Right renal cortex interstitium (tissue), 3 donors: ENCODE measurements around the gene COASY. TPM values are rescaled to one million over a fixed set of nuclear protein-coding genes. Genes with fewer than 3 reads are reported as not detected.
"Not testable (repeated sequence)": the region's sequence is repeated elsewhere in the genome, so short reads cannot be mapped to it uniquely, and the experiment has no call there.

Experiments used
- DNase-seq, 3 donors: peaks; one replicate each; pipeline ENCODE4 v3.0.0-alpha.2; 2013; ENCODE audit warnings: low read depth in 3 of 3, low spot score in 2 of 3
- polyA plus RNA-seq, 3 donors: library from polyadenylated mRNA; unstranded; fragments of 120-200 nt; gene quantifications; one replicate each; pipeline ENCODE4 v1.2.1, GENCODE V29; 2013; ENCODE audit not compliant: insufficient read length in 3 of 3

Gene COASY
- polyA plus RNA-seq, 3 donors: 54.0 to 58.4 (median 54.8) TPM

DNA sequence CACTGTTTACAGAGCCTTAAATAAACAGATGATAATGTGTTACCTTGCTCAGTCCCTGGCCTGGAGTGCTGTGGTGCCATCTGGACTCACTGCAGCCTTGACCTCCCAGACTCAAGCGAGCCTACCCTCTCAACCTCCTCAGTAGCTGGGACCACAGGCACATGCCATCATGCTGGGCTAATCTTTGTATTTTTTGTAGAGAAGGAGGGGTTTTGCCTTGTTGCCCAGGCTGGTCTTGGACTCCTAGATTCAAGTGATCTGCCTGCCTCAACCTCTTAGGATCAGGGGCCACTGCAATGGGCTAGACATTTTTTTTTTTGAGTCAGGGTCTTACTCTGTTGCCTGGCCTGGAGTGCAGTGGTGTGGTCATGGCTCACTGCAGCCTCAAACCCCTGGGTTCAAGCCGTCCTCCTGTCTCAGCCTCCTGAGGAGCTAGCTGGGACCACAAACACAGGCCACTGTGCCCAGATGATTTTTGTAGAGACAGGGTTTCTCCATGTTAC lies 30.9 kb upstream of the COASY start:
- DNase-seq: no peak

DNA sequence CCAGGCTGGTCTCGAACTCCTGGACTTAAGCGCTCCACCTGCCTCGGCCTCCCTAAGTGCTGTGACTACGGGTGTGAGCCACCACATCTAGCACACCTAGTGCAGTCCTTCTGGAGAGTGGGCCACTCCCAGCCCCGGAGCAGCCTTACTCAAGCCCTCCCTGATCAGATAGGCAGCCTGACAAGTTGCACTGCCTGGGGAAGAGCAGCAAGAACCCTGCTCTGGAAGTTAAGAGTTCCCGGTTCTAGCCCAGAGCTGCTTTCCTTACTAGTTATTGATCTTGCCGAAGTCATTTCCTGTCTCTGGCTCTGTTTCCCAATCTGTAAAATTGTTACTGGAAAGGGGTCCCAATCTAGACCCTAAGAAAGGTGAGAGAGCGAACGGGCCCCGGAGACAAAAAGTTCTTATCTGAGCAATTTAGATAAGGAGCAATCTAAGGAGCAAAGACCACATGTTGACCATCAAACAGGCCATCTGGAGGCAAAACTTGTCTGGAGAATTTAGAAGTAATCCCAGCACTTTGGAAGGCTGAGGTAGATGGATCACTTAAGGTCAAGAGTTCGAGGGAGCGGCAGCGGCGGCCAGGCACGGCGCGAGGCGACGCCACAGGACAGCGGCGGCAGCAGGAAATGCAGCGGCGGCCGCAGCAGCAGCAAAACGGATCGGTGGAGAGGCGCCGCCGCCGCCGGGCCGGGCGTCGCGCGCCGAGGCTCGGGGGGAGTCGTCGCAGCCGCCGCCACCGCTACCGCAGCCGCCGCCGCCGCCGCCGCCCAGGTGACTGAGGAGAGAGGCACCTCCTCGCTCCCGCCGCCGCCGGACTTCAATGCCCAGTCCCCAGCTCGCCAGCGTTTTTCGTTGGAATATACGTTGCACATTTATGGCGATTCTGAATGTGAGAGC lies 30.2 kb upstream of the COASY start:
- no peak for DNase-seq

DNA sequence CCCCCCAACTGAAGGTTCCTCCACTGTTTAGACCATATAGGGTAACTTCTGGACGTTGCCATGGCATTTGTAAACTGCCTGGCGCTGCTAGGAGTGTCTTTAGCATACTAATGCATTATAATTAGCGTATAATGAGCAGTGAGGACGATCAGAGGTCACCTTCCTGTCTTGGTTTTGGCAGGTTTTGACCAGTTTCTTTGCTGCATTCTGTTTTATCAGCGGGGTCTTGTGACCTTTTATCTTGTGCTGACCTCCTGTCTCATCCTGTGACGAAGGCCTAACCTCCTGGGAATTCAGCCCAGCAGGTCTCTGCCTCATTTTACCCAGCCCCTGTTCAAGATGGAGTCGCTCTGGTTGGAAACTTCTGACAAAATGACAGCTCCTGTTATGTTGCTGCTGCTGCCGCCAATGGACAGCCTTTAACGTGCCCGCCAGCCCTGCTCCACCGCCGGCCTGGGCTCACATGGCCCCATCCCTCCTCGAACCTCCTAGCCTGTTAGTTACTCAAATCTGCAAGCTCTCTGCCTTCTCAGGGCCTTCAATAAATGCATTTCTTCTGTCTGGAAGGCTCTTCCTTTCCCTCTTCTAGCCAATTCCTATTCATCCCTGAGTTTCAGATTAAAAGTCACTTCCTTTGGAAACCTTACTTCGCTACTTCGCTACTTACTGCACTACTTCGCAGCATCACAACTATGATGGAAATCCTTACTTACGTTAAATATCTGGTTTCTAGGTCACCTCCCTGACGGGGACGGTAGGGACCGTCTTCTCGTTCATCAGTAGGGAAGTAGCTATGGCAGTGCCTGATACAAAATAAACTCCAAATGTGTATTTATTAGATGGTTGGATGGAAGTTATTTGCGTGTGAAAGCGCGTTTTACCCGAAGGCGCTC lies 26.5 kb upstream of the COASY start:
- no peak for DNase-seq

DNA sequence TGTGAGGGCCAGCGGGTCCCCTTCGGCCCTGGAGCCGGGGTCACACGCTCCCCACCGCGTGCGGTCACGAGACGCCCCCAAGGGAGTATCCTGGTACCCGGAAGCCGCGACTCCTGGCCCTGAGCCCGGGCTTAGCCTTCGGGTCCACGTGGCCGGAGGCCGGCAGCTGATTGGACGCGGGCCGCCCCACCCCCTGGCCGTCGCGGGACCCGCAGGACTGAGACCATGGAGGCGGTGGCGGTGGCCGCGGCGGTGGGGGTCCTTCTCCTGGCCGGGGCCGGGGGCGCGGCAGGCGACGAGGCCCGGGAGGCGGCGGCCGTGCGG lies 25.9 kb upstream of the COASY start, which contains the start of gene NAGLU:
TSS of gene NAGLU (plus strand) at position 194 of the 324 bp plus-strand sequence. CDS start at position 226, 32 bp downstream.
- DNase-seq: peak in 1 of 3 donors; percentile 73

DNA sequence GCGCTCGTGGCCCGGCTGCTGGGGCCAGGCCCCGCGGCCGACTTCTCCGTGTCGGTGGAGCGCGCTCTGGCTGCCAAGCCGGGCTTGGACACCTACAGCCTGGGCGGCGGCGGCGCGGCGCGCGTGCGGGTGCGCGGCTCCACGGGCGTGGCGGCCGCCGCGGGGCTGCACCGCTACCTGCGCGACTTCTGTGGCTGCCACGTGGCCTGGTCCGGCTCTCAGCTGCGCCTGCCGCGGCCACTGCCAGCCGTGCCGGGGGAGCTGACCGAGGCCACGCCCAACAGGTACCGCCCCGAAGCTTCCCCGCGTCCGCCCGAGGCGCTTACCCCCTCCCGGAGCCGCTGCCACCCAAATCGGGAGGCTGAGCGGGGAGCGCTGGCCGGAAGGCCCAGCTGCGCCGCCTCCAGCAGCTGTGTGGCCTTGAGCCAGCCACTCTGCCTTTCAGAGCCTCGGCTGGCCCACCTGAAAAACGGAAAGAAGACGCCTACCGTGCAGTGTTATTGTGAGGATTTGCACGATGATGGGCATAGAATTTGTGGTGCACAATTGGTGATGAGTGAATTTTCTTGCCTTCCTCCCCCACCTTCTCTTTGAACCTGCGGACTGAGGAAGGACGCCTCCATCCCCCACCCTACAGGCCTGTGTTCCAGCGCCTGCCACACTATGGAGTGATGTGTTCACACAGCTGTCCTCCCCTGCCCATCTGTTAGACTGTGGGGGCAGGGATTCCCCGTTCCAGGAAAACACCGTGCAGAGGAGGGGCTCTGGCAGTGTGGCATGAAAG lies 25.4 kb upstream of the COASY start:
- no peak for DNase-seq

DNA sequence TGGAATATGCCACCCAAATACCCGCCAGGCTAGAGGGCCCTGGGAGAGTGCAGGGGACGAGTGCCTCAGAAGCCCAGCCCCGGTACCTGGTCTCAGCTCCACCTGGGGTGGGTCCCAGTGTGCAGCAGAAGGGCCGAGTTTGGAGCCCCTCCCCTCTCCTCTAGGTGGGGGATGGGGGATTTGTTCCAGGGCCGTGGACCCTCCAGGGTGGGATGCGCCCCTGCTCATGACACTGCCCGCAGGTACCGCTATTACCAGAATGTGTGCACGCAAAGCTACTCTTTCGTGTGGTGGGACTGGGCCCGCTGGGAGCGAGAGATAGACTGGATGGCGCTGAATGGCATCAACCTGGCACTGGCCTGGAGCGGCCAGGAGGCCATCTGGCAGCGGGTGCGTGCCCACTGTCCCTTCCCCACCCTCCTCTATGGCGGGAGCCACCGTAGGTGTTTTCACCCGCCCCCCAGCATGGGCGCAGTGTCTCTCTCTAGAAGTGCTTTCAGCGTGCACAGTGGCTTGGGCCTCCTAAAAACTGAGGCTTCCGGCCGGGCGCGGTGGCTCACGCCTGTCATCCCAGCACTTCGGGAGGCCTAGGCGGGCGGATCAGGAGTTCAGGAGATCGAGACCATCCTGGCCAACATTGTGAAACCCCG lies 24.7 kb upstream of the COASY start:
- no peak for DNase-seq

DNA sequence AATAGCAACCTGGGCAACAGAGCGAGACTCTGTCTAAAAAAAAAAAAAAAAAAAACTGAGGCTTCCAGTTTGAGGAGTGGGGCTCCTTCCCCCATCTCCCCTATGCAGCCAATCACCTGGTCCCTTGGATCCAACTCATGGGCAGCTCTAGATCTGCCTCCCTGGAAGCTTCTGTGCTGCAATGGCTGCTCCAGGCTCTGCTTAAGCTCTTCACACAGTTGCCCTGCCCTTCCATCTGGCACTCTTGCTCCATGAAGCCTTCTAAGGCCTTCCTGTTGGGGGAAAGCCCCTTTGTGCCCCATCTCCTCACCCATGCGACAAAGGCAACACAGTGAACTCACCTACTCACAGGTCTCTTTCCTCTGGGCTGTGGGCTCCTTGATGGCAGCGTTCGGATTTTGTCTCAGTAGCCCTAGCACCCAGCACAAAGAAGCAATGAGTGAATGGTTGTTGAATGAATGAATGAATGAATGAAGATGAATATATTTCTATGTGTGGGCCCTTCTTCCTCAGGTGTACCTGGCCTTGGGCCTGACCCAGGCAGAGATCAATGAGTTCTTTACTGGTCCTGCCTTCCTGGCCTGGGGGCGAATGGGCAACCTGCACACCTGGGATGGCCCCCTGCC lies 24.0 kb upstream of the COASY start:
- DNase-seq: no peak

DNA sequence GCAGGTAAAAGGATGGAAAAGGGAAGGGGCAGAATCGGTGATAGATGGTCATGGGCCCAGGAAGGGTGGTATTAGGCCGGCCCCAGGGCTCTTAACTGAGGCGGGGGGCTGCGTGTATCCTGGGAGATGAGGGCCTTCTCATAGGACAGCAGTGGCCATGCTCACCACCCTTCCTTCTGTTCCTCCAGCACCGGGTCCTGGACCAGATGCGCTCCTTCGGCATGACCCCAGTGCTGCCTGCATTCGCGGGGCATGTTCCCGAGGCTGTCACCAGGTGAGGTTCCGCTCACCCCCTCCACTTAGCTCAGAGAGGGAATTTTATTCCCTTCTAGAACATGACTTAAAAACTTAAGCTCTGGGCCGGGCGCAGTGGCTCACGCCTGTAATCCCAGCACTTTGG lies 23.5 kb upstream of the COASY start:
- no peak for DNase-seq

DNA sequence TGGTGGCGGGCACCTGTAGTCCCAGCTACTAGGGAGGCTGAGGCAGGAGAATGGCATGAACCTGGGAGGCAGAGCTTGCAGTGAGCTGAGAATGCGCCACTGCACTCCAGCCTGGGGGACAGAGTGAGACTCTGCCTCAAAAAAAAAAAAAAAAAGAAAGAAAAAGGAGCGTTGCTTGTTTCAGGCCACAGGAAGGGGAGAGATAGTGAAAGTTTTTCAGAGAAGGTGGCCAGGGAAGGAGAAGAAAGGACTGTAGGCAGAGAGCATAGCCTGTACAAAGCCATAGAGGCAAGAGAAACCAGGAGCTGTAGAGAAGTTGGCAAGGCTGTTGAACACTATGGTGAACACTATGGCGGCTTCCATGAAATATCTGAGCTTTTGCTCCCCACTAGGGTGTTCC lies 21.4 kb upstream of the COASY start:
- not testable (repeated sequence) for DNase-seq

DNA sequence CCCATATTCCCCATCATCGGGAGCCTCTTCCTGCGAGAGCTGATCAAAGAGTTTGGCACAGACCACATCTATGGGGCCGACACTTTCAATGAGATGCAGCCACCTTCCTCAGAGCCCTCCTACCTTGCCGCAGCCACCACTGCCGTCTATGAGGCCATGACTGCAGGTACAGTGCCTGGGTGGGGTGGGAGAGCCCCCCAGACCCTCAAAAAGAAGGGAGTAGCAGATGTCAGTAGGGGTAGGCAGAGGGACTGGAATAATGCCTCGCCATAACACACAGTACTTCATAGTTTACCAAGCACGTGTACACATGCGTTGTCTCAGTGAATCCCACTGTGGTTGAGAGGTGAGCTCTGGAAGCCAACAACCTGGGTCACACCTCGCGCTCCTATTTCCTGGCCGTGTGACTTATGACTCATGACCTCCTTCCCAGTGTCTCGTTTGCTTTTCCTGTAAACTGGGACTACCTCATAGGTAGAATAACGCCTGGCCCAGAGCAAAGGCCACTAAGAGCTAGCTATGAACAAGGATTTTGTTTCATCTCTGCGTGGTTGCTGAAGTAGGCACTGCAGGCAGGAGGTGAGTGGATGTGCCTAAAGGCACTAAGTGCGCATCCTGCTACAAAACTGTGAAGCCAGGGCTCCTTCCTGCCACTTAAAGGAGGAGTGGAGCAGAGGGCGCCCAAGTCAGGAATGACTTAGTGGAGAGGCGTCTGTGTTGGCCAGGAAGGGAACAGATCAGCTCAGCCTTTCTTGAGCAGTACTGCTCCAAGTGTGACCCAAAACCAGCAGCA lies 20.7 kb upstream of the COASY start:
- no peak for DNase-seq

DNA sequence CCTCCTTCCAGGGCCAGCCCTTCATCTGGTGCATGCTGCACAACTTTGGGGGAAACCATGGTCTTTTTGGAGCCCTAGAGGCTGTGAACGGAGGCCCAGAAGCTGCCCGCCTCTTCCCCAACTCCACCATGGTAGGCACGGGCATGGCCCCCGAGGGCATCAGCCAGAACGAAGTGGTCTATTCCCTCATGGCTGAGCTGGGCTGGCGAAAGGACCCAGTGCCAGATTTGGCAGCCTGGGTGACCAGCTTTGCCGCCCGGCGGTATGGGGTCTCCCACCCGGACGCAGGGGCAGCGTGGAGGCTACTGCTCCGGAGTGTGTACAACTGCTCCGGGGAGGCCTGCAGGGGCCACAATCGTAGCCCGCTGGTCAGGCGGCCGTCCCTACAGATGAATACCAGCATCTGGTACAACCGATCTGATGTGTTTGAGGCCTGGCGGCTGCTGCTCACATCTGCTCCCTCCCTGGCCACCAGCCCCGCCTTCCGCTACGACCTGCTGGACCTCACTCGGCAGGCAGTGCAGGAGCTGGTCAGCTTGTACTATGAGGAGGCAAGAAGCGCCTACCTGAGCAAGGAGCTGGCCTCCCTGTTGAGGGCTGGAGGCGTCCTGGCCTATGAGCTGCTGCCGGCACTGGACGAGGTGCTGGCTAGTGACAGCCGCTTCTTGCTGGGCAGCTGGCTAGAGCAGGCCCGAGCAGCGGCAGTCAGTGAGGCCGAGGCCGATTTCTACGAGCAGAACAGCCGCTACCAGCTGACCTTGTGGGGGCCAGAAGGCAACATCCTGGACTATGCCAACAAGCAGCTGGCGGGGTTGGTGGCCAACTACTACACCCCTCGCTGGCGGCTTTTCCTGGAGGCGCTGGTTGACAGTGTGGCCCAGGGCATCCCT lies 18.5 kb upstream of the COASY start:
- DNase-seq: no peak

DNA sequence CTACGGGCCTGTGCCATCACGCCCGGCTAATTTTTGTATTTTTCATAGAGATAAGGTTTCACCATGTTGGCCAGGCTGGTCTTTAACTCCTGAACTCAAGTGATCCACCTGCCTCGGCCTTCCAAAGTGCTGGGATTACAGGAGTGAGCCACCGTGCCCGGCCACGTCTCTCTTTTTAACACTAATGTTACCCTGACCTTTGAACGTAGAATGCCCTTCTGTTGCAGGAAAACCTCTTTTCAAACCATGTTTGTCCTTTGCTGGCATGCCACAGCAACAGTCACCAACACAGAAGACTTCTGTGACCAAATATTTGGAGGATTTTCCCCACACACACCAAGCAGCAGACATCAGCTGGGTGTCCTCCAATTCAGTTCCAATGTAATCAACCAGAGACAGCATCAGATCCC lies 17.1 kb upstream of the COASY start:
- no peak for DNase-seq

DNA sequence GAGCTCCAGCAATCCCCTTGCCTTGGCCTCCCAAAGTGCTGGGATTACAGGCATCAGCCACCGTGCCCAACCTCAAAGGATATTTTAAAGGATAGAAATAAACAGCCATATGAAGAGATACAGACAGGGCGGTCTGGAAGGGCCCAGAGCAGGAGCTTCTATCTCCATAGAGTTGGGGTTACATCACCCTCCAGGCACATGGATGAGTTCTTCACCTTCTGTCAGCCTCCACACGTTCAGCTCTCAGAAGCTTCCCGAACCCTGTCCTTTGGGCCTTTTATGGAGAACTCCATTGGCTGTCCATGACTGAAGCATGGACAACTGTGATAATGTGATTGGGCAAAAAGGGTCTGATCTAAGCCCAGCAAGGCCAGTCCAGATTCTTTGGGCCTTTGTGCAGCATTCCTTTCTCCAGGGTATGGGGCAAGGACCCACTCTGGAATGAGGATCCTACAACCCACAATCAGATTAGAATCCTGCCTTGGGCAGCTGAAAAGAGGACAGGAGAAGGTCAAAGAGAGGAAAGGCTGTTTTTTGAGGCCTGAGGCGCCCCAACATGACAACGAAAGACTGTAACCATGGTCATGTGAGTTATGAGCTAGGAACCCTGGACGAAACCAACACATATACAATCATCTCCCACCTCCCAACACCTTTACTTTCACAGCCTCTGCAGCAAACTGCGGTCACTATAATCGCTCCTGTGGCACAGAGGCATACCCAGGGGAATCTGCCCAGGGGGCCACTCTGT lies 16.0 kb upstream of the COASY start:
- not testable (repeated sequence) for DNase-seq

DNA sequence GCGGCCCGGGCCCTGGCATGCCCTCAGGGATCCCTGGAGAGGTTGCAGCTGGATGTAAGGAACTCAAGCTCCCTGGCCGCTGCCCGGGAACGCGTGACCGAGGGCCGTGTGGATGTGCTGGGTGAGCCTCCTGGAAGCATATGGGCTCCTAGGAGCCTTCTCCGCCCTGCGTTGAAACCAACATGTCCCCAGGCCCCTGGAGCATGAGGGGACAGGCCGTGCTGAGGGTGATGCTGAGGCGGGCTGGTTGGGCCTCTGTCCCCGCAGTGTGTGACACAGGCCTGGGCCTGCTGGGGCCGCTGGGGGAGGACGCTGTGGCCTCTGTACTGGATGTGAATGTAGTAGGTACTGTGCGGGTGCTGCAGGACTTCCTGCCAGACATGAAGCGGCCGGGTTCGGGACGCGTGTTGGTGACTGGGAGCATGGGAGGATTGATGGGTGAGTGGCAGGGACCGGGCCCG lies 14.9 kb upstream of the COASY start:
- DNase-seq: no peak

DNA sequence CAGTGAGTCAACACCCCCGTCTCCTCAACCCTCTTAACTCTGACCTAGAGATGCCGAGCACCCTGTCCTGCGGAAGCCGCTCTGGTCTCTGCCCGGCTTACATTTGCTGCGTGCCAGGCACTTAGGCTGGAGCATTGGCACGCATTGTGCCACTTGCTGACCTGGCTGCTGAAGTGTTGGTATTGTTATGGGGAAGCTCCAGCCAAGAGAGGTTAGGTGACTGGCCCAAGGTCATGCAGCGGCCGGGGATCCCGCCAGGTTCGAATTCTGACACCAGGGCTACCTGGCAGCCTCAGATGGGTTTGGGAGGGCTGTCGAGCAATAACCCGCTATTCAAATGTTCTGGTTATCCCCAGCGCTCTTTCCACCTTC lies 14.3 kb upstream of the COASY start:
- DNase-seq: no peak

DNA sequence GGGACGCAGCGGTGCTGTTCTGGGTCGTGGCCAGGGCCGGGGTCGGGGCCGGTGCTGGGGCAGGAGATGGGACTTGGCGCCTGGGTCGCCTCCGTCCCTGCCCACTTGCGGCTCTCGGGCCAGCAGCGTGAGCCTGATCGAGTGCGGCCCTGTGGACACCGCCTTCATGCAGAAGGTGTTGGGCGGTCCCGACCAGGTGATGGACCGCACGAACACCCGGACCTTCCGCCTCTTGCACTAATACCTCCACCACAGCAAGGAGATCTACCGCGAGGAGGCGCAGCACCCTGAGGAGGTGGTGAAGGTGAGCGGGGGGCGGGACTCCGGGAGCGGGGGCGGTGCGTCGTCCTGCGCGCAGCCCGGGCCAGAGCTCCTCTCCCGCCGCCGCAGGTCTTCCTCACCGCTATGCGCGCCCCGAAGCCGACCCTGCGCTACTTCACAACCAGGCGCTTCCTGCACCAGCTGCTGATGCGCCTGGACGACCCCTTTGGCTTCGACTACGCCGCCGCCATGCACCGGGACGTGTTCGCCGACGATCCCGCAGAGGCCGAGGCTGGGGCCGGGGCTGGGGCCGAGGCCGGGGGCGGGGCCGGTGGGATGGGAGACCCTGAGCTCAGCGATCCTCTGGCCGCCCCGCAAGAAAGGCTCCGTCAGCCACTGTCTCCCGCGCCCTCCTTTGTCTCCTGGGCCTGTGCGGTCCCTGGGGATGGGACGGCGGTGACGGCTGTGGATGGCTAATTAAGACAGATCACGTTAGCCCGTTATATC lies 13.7 kb upstream of the COASY start:
- no peak for DNase-seq
